Embryonic facial prominence (tissue), 1 donor: Measurements from ENCODE around the gene GALNT16.

ENCODE experiments used
- DNase-seq: peaks from one replicate; pipeline ENCODE4 v3.0.0-alpha.2; 2016; ENCODE audit errors: extremely low spot score

GALNT16 gene

GRCh38 chr14:69317102-69317755, 57.3 kb downstream of the GALNT16 start:
- no peak for DNase-seq

GRCh38 chr14:69317780-69318179, 57.8 kb downstream of the GALNT16 start:
- DNase-seq = no peak

GRCh38 chr14:69318241-69318640, 58.3 kb downstream of the GALNT16 start:
- no peak for DNase-seq

- DNase-seq = no peak
Measured at GRCh38 chr14:69318901-69319475, 59.0 kb downstream of the GALNT16 start.

GRCh38 chr14:69319911-69320310, 60.0 kb downstream of the GALNT16 start:
- DNase-seq = no peak

- no peak for DNase-seq
Measured at GRCh38 chr14:69320581-69321365, 60.8 kb downstream of the GALNT16 start.

- DNase-seq = no peak
Measured at GRCh38 chr14:69321601-69322330, 61.8 kb downstream of the GALNT16 start.

GRCh38 chr14:69323266-69323998, 63.5 kb downstream of the GALNT16 start:
- no peak for DNase-seq

- DNase-seq = no peak
Measured at GRCh38 chr14:69323999-69324282, 64.0 kb downstream of the GALNT16 start.

GRCh38 chr14:69324341-69324931, 64.5 kb downstream of the GALNT16 start:
- no peak for DNase-seq

- DNase-seq = no peak
Measured at GRCh38 chr14:69325086-69325485, 65.1 kb downstream of the GALNT16 start.

- no peak for DNase-seq
Measured at GRCh38 chr14:69325646-69326265, 65.8 kb downstream of the GALNT16 start.

GRCh38 chr14:69326611-69327010, 66.7 kb downstream of the GALNT16 start:
- no peak for DNase-seq

- DNase-seq = no peak
Measured at GRCh38 chr14:69327507-69327906, 67.5 kb downstream of the GALNT16 start.

GRCh38 chr14:69328317-69328716, 68.4 kb downstream of the GALNT16 start:
- DNase-seq = no peak

- no peak for DNase-seq
Measured at GRCh38 chr14:69328765-69329164, 68.8 kb downstream of the GALNT16 start.

GRCh38 chr14:69331206-69331605, 71.2 kb downstream of the GALNT16 start:
- DNase-seq = no peak

GRCh38 chr14:69332782-69333395, 72.9 kb downstream of the GALNT16 start:
- DNase-seq = no peak

- DNase-seq = no peak
Measured at GRCh38 chr14:69333791-69334337, 73.9 kb downstream of the GALNT16 start.

- no peak for DNase-seq
Measured at GRCh38 chr14:69334576-69334975, 74.6 kb downstream of the GALNT16 start.
